ENCODE data around the gene FNBP1.

FNBP1 gene

DNA sequence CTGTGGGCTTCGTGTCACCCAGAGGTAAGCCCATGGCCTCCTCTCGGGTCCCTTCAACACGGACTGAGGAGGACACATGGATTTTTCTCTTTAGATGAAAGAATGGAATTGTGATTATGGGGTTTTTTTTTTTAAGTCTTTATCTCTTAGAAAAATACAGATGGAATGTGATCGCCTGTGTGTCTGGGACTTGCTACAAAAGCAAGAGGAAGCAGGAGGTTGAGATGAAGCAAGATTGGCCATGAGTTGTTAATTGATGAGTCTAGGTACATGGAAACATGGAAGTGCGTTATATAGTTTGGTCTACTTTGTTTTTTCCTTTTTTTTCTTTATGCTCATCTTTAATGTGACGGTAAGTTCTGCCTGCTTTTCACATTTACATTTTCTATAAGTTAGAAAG, 193.1 kb downstream of the FNBP1 start:
- DNase-seq = no peak

- DNase-seq = no peak
Observed at GRCh38 chr9:129848712-129849441, 194.1 kb downstream of the FNBP1 start.

DNA sequence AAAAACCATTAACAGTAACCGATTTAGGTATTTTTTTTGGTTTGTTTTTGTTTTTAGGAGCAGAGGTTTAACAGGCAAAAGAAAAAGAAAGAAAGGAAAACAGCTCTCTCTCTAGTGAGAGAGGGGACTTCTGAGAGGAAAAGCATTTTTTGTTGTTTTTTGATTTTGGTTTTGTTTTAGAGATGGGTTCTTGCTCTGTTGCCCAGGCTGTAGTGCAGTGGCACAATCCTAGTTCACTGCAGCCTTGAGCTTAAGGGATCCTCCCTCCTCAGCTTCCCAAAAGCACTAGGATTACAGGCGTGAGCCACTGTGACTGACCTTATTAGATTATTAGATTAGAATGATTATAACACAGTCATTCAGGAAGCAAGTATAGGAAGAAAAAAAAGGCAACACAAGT, 197.6 kb downstream of the FNBP1 start:
- no peak for DNase-seq

DNA sequence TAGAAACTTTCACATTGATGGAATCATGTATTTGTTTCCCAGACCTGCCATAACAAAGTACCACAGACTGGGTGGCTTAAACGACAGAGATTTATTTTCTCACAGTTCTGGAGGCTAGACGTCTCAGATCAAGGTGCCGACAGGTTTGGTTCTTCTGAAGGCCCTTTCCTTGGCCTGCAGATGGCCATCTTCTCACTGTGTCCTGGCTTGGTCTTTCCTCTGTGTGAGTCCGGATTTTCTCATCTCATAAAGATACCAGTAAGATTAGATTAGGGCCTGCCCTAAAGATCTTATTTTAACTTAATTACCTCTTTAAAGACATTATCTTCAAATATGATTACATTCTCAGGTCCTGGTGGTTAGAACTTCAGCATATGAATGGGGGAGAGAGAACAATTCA, 201.9 kb downstream of the FNBP1 start:
- DNase-seq = no peak

DNA sequence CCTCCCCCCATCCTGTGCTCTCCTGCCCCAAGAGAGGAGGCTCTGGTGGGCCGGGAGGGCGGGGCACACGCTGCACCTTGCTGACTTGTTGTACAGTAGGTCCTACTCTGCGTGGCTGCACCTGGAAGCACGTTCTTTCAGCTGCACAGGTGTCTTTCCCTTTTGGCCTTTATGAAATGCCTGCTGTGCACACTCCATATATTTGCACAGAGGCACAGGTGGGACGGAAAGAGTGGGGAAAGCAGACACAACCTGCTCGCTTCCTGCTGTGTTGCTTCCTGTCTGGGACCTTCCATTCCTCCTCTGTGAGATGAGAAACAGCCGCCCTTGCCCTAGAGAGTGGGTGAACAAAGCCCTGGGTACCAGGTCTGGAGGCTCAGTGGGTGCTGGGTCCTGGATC, 203.0 kb downstream of the FNBP1 start:
- DNase-seq = no peak

DNA sequence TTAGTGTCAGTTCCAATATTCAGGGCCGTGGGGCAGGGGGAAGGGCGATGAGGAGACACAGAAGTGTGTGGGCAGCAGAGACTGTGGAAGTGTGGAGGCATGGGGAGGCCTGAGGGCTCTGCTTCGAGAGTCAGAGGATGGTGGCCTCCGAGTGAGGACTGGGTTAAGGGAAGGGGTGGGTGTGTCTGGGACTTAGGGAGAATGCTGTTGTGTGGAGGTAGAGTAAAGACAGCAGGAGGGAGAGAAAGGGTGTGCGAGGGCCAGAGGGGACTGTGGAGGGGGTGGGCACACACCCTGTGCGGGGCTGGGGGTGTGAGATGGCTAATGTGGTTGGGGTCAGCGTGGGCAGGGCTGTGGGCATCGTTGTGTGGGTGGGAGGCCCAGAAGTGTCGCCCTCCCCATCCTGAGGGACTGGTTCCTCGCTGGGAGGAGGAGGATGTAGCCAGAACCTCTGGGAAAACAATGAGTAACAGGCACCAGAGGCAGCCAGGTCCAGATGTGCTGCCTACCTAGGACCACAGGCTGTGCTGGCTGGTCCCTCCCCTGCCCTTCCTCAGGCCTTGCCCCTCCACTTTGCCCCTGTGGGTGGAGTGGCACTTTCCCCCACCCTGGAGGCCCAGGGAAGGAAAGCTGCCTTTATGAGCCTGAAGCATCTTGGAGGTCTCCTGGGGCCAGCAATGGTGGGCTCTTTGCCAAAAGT, 203.5 kb downstream of the FNBP1 start:
- no peak for DNase-seq

DNA sequence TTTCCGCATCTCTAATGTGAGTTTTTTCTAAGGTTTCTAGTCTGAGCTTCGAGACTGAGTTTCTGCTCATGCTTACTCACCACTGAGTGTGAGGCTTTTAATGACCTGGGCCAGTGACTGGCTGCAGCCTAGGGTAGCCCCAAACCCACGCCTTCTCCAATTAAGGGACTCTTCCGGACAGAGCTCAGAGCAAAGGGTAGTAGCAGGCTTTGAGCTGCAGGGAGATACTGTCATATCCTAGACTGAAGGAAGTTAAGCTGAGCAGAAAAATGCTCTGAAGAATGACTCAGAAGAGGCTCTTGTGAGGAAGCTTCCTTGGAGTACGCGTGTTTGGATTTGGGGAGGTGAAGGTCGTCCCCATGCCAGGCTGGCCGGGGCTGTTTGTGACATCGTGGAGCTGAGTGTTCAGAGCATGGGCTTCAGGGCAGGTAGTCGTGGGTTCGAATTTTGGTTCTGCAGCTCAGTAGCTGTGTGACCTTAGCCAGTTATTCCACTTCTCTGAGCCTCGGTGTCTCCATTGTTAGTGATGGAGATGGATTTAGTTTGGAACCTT, 204.2 kb downstream of the FNBP1 start:
- DNase-seq = peak; percentile 61

Data from HCEC 1CT (cell line).